Breast epithelium (tissue), 4 donors: ENCODE measurements around the gene SEMA3F. TPM values are rescaled to one million over a fixed set of nuclear protein-coding genes. Genes with fewer than 3 reads are reported as not detected.

ENCODE experiments used
- DNase-seq, 2 donors: peaks; one replicate each; pipeline ENCODE4 v3.0.0-alpha.2; 2019; ENCODE audit warnings: low spot score in 2 of 2
- H3K27ac ChIP-seq, 2 donors: fragments of 200-600 bp; sonication (generic) in 1 of 2; one replicate each; pipeline ENCODE4 v1.5.1; 2016 to 2019; ENCODE audit warnings: mild to moderate bottlenecking in 1 of 2
- H3K27me3 ChIP-seq, 2 donors: fragments of 200-600 bp; sonication (generic) in 1 of 2; one replicate each; pipeline versions ENCODE4 v1.5.1 to v1.6.0; 2017 to 2019; ENCODE audit warnings: control low read depth in 1 of 2, mild to moderate bottlenecking in 1 of 2
- H3K36me3 ChIP-seq: fragments of 200-600 bp; one replicate; pipeline ENCODE4 v1.5.1; 2019
- H3K4me1 ChIP-seq, 2 donors: fragments of 200-600 bp; sonication (generic); one replicate each; pipeline ENCODE4 v1.5.1; 2016 to 2019; ENCODE audit warnings: control low read depth in 1 of 2
- H3K4me3 ChIP-seq, 3 donors: fragments of 200-600 bp; sonication (generic); 1 replicate in 2 of 3; 2 replicates in 1 of 3; pipeline ENCODE4 v1.5.1; 2016 to 2019; ENCODE audit warnings: mild to moderate bottlenecking in 3 of 3, moderate library complexity in 2 of 3
- H3K9me3 ChIP-seq, 2 donors: fragments of 200-600 bp; sonication (generic) in 1 of 2; one replicate each; pipeline ENCODE4 v1.5.1; 2016 to 2019; ENCODE audit warnings: control low read depth in 1 of 2
- CTCF ChIP-seq, 3 donors: fragments of 450-650 bp; IDR thresholded peaks; one replicate each; pipeline ENCODE4 v1.5.1; 2016 to 2017; ENCODE audit warnings: antibody characterized with exemption in 3 of 3, mild to moderate bottlenecking in 3 of 3, moderate library complexity in 3 of 3
- POLR2A ChIP-seq: fragments of 450-650 bp; IDR thresholded peaks from one replicate; pipeline ENCODE4 v1.6.1; 2016; ENCODE audit warnings: antibody characterized with exemption, mild to moderate bottlenecking, moderate library complexity
- POLR2AphosphoS5 ChIP-seq, 3 donors: sonication (generic); formaldehyde crosslinking; IDR thresholded peaks; one replicate each; pipeline ENCODE4 v1.6.1; 2017; ENCODE audit warnings: antibody characterized with exemption in 3 of 3
- intact Hi-C: fragments of 100-400 bp; cut with DNase I; formaldehyde crosslinking; loops from one replicate; pipeline ENCODE4 v1.15.1; 2023; ENCODE audit warnings: low total_unique reads
- total RNA-seq, 3 donors: library from RNA; depleted of rRNA; stranded (reverse); fragments of >200 nt; gene quantifications; one replicate each; pipeline ENCODE4 v1.1.0, GENCODE V29; 2016

Gene SEMA3F
- total RNA-seq, 3 donors from 2014 or later, result 7.7 to 49.8 (median 26.9) TPM

- Histone ChIP-seq H3K9me3 (no peaks in the 10 kb centered on the region), H3K27me3 (no peaks in the 10 kb centered on the region), H3K4me3 (no peak overlapping the region), H3K27ac (no peak overlapping the region), H3K4me1 (peaks cover 0 to 5% of the 10 kb centered on the region in 2 donors), H3K36me3 (no peaks in the 10 kb centered on the region)
- no peak for DNase-seq
- no peak for TF ChIP-seq POLR2A
- TF ChIP-seq CTCF (IDR thresholded peaks at IDR 0.05), result no peak
- no peak for TF ChIP-seq POLR2AphosphoS5 (IDR thresholded peaks at IDR 0.05)
- intact Hi-C loops, result loop anchor here (10.0 kb wide), 1 partner anchor 58 kb away; no protein-coding TSS in a partner anchor
Observed at GRCh38 chr3:50182533-50183099, 27.5 kb downstream of the SEMA3F start.

GRCh38 chr3:50183755-50184154 lies 28.6 kb downstream of the SEMA3F start:
- Histone ChIP-seq H3K27ac (no peak overlapping the region), H3K9me3 (no peaks in the 10 kb centered on the region), H3K27me3 (no peaks in the 10 kb centered on the region), H3K4me1 (peaks cover 0 to 5% of the 10 kb centered on the region in 2 donors), H3K36me3 (no peaks in the 10 kb centered on the region), H3K4me3 (no peak overlapping the region)
- intact Hi-C loops, result loop anchor here (10.0 kb wide), 1 partner anchor 59 kb away; no protein-coding TSS in a partner anchor
- no peak for DNase-seq
- no peak for TF ChIP-seq POLR2AphosphoS5 (IDR thresholded peaks at IDR 0.05)
- no peak for TF ChIP-seq POLR2A
- no peak for TF ChIP-seq CTCF (IDR thresholded peaks at IDR 0.05)

GRCh38 chr3:50184242-50184978 lies 29.3 kb downstream of the SEMA3F start:
- Histone ChIP-seq H3K4me3 (no peak overlapping the region), H3K4me1 (peaks cover 0 to 5% of the 10 kb centered on the region in 2 donors), H3K27ac (no peak overlapping the region), H3K9me3 (no peaks in the 10 kb centered on the region), H3K36me3 (no peaks in the 10 kb centered on the region), H3K27me3 (no peaks in the 10 kb centered on the region)
- DNase-seq, result peak; percentile 58 to 79
- intact Hi-C loops, result loop anchor here (10.0 kb wide), 1 partner anchor 60 kb away; no protein-coding TSS in a partner anchor
- TF ChIP-seq POLR2AphosphoS5 (IDR thresholded peaks at IDR 0.05) (no peak), POLR2A (no peak), CTCF (IDR thresholded peaks at IDR 0.05) (no peak)

- peaks cover 0 to 5% of the 10 kb centered on the region in 2 donors for H3K4me1 ChIP-seq
- intact Hi-C loops, result loop anchor here (10.0 kb wide), 1 partner anchor 60 kb away; no protein-coding TSS in a partner anchor
- no peak for DNase-seq
- H3K27ac ChIP-seq, result no peak overlapping the region
- TF ChIP-seq POLR2A (no peak), POLR2AphosphoS5 (IDR thresholded peaks at IDR 0.05) (no peak), CTCF (IDR thresholded peaks at IDR 0.05) (no peak)
- H3K27me3 ChIP-seq, result no peaks in the 10 kb centered on the region
- no peak overlapping the region for H3K4me3 ChIP-seq
- no peaks in the 10 kb centered on the region for H3K9me3 ChIP-seq
- no peaks in the 10 kb centered on the region for H3K36me3 ChIP-seq
Observed at GRCh38 chr3:50185230-50185629, 30.1 kb downstream of the SEMA3F start.

- intact Hi-C loops, result loop anchor here (2.0 to 10.0 kb wide), 2 partner anchors 61 to 317 kb away; partner anchors contain the start of gene CAMKV
- no peak overlapping the region for H3K27ac ChIP-seq
- DNase-seq, result no peak
- H3K27me3 ChIP-seq, result no peaks in the 10 kb centered on the region
- TF ChIP-seq CTCF (IDR thresholded peaks at IDR 0.05), result no peak
- H3K4me3 ChIP-seq, result no peak overlapping the region
- peaks cover 0 to 5% of the 10 kb centered on the region in 2 donors for H3K4me1 ChIP-seq
- H3K9me3 ChIP-seq, result no peaks in the 10 kb centered on the region
- no peaks in the 10 kb centered on the region for H3K36me3 ChIP-seq
Observed at GRCh38 chr3:50186096-50186495, 31.0 kb downstream of the SEMA3F start.
